Measurements from ENCODE around the gene TBL1Y.
"Not testable (repeated sequence)": the region's sequence is repeated elsewhere in the genome, so short reads cannot be mapped to it uniquely, and the experiment has no call there.

Gene TBL1Y

DNA sequence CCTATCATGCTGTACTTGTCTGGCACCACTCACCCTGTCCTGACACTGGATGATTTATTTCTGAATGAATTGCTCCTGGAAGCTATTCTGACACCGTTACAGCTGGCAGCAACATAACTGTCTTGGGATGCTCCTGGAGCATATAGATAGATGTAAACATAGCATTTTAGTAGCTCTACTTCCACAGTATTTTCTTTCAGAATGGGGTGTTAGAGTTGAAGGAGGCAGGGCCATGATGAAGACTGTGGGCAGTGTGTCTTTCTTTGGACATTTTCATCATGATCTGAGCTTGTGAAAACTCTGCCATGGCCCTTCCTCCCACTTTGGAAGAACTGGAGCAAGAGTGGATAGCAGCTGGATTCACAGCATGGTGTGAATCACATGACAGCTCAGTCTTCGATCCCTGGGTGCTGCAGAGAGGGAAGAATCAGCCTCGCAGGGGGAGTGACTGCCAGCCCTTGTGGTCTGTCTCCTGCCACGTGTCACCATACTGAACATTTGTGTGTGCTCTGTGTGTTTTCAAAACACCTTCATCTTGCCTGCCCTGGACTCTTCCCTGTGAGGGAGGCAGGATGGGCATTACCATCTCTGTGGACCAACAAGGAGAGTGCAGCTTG is 61.9 kb downstream of the TBL1Y start:
- in situ Hi-C loops (cut with HindIII; ENCODE audit: low sequenced_read_pairs) = no loop called here

DNA sequence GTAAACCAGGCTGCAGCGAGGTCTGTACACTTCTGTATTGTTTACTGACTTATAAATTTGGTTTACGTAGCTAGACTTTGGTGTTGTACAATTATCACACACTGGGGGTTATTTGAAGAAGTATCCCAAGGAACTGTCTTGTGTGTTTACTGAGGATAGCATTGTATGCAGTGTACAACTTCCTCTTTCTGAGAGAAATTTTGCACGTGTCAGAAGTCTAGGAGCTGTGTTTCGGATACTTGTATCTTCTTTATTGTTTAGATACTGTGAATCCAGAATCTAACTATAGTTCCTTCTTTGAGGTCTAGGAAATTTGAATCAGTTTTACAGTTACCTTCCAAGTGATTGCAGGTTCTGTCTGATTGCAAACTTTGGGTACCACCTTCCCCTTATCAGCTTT is 64.5 kb downstream of the TBL1Y start:
- in situ Hi-C loops (cut with HindIII; ENCODE audit: low sequenced_read_pairs) = no loop called here

DNA sequence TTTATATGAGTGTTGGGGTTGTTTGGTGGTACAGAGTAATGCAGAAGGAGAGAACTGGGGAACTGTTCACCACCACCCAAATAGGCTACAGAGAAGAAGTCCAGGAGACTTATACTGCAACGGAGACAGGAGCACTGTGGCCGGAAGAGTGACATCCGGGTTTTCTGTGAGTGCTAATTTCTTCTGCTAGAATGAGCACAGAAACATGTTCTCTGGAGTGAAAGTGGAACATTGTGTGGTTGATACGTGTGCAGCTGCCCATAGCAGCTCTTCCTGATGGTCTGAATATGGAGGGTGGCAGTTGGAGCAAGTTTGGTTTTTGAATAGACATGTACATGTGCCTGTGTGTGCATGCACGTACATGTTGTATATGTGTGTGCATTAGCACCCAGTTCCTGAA is 67.3 kb downstream of the TBL1Y start:
- in situ Hi-C loops (cut with HindIII; ENCODE audit: low sequenced_read_pairs) = no loop called here

DNA sequence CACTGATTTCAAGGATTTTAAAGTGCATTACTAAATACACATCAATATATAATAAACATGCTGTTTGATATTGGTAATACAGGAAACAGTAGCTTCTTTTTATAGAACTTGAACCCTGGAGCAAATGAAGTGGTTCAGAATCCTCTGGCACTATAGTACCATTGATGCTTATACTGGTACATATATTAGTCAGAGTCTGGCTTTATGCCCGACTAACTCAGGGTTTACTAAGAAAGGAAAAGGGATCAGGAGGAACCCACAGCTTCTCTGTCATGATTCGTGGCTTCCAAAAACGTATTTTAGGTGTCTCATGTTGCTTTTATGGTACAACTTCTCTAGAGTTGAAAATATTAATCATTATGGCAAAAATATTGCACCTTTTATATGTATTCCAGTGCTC is 72.7 kb downstream of the TBL1Y start:
- in situ Hi-C loops (cut with HindIII; ENCODE audit: low sequenced_read_pairs) = no loop called here

DNA sequence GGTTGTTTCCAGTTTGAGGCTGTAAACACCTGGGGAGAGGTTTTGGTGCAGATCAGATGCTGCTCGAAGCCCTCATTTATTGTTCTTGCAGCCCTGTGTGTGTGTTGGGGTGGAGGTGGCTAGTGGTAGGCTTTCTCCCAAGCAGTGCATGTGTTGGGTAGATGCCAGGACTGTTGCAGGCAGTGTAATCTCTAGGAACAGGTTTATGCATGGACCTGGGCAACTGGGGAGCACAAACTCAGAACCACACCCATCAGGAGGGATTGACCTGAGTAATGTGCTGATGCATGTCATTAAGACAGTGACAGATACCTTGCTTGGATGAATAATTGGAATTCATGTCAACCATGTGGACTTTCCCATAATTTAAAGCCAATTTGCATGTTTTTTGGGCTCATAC is 77.3 kb downstream of the TBL1Y start:
- in situ Hi-C loops (cut with HindIII; ENCODE audit: low sequenced_read_pairs) = no loop called here

DNA sequence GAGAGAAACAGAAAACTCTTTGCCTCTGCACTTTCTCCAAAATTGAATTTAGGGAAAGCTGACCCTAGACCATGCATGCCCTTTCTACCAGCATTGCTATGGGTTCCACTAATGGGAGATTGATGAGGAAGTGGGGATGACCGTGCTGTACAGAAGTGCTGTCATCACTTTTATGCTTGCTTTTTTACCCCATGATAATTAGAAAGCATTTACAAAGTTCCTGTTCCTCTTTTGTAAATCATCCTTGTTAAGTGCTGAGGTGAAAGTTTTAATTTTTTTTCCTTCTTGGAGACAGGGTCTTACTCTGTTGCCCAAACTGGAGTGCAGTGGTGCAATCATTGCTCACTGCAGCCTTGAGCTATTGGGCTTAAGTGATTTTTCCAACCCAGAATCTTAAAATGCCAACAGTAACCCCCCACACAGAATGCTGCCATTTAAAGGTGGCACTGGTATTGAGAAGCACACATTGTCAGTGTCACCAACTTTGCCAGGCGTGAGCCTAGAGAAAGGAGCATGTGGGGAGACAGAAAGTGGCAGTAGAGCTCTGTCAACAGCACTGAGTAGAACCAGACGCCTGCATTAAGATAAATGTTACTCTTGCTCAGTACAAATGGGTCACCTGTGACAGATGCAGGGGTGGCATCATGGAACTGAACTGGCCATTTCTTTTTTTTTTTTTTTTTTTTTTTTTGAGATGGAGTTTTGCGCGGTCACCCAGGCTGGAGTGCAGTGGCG is 79.6 kb downstream of the TBL1Y start:
- in situ Hi-C loops (cut with HindIII; ENCODE audit: low sequenced_read_pairs) = no loop called here

DNA sequence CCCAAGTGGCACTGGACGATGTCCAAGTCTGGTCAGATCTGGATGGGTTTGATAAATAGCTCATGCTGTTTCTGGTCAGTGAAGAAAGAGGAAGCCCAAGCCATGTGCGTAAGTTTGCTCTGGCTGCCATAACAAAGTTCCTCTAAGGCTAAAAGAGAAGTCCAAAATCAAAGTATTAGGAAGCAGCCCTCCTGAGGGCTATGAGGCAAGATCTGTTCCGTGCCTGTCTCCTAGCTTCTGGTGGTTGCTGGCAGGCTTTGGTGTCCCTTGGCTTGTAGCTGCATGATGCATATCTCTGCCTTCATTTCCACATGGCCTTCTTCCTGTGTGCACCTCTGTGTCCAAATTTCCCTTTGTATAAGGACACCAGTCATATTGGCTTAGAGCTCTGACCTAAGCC is 81.5 kb downstream of the TBL1Y start:
- in situ Hi-C loops (cut with HindIII; ENCODE audit: low sequenced_read_pairs) = no loop called here

DNA sequence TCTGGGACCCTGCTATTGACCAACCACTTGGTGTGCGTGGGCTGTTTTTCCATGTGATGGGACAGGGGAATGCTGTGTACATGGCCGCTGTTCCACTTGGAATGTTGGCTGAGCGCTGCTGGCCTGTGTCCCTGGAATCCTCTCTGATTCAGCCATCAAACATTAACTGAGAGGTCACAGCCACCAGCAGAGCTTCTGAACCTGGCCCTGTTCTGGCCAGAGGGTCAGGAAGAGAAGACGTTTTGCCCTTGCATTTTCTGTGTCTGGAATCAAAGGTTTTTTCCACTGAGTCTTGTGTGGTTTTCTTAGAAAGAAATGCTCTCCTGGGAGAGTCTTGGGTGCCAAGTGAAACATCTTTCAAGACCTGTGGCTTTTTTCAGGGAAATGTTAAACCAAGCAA is 85.5 kb downstream of the TBL1Y start:
- in situ Hi-C loops (cut with HindIII; ENCODE audit: low sequenced_read_pairs) = no loop called here

DNA sequence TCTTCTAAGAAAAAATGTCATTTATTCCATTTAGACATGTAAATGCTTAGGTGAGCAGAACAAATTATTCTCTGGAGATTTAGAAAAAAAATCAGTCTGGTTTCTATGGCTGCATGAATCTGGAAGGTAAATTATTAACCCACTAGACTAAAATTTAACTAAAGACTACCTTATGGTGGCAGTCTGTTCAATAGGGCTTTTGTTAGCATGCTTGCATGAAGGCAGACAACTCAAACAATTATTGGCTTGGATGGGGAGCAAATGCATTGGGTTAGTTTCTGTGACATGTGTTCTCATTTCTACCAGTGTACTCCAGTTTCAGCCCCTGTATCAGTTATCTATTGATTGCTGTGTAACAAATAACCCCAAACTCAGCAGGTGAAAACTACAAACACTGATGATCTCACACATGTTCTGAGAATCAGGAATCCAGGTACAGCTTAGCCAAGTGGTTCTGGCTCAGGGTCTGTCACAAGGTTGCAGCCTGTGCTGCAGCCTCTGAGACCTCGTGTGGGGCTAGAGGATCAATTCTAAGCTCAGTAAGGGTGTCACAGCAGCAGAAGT is 87.1 kb downstream of the TBL1Y start:
- in situ Hi-C loops (cut with HindIII; ENCODE audit: low sequenced_read_pairs) = no loop called here

DNA sequence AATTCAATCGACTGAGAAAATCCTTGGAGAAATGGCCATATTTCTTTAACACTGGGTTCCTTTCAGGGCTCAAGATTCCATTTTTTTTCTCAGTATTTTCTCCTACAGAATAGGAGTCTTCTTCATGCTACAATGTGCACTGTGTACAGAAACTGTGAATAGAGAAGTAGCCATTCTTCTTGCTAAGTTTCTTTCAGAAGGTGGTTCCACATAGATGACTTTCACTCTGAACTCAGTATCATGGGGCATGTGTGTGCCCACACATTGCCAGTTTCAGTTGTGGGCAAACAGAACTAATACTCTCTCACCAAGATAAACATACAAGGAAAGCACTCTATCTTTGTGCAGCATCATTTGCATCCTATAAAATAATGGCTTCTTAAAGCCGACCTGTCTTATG is 89.4 kb downstream of the TBL1Y start:
- in situ Hi-C loops (cut with HindIII; ENCODE audit: low sequenced_read_pairs) = no loop called here

DNA sequence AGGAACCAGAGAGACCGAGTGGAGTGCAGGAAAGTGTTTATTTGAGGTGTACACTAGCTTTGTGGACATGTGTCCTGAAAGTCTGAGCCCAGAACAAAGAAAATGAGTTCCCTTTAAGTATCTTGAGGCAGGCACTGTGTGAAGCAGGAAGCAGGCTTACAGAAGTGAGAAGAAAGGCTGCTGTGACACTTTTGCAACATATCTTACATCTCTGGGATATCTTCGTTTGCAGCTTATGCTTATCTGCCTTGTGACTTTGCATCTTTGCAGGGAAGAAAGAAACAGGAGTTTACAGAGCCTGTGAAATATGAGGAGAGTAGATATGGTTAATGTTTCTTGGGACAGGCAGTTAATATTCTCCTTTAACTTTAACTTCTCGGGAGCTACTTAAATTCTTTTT is 92.1 kb downstream of the TBL1Y start:
- in situ Hi-C loops (cut with HindIII; ENCODE audit: low sequenced_read_pairs) = no loop called here

DNA sequence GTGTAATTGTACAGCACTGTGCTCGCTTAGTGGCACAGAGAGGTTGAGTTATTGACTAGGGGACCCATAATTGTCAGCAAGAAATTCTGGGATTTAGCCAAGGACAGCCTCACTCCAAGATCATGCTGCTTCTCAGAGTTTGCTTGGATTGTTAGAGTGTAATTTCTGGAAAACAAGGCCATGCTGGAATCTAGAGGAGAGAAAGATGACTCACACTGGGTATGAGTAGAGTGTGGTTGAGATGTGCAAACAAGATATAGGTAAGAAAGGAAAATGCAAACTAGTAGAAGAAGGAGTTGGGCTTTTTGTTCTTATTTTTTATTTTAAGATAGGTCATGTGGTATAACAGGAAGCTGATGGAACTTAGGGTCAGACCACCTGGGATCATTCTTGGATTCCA is 97.4 kb downstream of the TBL1Y start:
- in situ Hi-C loops (cut with HindIII; ENCODE audit: low sequenced_read_pairs) = no loop called here

DNA sequence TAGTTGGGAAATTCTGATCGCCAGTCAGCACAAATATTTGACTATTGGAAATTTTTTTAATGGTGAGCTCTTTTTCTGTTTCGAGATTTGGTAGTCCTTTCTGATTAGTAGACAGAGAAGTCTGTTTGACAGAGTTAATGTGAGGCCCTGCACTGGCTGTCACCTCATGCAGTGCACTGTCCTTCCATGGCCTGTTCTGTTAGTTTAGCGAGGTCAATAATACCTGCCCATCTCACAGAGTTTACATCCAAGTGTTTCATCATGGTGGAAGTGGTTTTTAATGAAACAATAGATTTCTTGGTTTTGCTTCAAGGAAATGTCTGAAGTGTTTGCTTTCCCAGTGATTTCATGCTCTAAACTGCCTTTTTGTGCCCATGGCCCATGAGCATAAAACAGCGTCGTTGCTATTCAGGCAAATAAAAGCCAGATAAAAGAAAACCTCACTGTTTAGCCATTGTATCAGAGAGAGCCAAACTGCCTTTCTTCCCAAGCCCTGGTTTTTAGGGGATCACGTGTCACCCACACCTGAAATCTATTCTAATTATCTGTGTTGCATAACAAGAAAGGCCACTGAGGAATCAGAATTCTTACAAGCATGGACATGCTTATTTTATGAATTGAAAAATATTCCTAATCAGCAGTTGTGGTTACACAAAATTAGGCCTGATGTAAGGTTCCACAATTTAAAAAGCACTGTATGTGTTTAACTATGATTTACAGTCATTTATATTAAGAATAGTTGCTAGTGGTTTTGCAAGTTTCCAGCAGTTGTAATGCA is 98.3 kb downstream of the TBL1Y start:
- in situ Hi-C loops (cut with HindIII; ENCODE audit: low sequenced_read_pairs) = no loop called here

DNA sequence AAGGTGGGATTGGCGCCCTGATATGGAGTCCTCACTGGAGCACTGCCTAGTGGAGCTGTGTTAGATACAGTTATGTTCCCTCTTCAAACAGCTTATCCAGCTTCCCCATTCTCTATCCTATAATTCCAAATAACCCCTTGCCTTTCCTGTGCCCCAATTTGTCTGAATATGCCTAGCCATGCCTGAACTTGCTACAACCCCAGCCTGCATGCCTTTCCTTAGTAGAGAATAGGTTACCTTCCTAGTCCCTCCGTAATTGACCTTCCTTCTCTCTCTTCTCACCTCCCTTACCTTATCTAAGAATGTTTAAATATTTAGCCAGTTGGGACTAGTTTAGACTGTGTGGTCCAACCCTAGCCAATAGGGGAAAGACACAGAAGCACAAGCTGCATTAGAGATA is 102.6 kb downstream of the TBL1Y start:
- in situ Hi-C loops (cut with HindIII; ENCODE audit: low sequenced_read_pairs) = no loop called here

DNA sequence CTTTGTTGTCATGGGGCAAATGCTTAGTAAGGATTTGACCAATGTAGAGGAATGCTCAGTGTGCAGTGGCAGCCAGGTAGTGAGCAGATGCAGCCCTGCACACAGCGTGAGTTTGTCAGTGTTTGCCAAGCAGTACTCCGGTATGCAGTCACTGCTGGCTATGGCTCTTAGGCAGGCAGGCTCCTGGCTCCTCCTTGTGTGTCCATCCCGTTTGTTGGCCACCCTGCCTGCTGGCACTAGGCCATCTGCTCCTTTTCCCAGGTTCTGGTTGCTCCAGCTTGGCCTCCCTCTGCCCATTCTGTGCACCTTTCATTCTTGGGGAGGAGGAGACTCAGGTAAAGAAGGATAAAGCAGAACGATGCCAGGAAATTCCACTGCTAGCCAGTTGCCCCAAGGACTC is 106.0 kb downstream of the TBL1Y start:
- in situ Hi-C loops (cut with HindIII; ENCODE audit: low sequenced_read_pairs) = no loop called here

DNA sequence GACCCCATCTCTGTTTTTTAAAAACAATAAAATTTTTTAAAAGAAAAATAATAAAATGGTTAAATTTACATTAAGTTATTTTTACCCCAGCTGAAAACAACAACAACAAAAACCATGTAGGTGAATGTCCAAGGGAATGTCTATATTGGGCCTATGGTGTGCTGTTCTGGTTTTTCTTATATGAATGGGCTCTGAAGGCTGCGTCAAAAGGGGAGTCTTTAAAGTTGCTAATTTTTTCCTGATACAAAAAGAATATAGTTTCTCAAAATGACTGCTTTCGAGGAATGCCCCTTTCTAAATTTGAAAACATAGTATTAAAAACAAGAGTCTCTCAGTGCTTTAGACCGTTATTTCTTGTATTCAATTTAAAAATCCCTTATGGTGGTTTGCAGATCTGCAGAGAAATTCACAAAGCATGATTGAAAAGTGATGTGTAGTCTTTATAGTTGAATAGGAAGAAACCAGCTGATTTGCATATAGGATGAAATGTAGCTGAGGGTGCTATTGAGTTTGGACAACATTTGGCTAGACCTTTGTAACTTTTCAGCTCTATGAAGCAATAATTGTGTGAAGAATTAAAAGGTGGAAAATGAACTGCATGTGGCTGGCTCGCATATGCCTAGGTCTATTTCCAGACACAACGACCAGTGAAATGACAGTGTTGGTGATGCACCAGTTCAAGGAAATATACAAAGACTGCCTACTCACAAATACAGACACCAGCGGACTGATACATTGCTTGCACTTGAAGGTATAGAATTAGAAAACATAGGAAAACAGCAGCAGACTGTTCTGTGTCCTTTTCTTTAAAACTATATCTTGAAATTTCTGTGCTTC is 107.0 kb downstream of the TBL1Y start:
- in situ Hi-C loops (cut with HindIII; ENCODE audit: low sequenced_read_pairs) = no loop called here

DNA sequence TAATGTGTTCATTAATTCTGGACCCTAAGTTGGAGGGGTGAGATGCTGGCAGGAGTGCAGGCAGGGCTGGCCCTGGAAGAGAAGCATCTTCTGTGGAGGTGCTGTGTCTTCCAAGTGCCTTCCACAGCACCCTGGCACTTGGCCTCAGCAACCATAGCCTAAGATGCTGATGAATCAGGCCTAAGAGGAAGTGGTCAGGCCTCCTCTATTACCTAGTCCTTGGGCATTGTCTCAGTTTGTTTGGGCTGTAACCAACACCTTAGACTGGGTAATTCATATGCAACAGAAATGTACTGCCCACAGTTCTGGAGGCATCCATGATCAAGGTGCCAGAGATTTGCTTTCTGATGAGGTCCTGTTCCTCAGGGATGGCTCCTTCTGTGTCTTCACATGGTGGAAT is 128.5 kb downstream of the TBL1Y start:
- in situ Hi-C loops (cut with HindIII; ENCODE audit: low sequenced_read_pairs) = no loop called here

DNA sequence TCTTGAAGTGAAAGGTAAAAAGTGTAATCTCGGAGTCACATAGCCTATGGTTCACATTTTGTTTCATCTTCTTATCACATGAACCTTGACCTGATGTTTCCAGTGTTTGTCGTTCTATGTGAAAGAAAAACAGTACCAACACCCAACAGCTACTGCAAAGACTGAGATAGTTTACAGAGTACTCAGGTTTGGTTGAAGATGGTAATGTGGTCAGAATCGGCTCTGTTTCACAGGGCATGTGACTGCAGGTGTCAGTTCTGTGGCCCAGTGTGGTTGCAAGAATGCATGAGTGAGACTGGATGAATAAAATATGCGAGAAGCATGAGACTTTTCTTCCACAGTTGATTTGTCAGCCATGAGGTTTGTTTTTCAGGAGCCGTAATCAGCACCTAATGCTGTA is 130.2 kb downstream of the TBL1Y start:
- in situ Hi-C loops (cut with HindIII; ENCODE audit: low sequenced_read_pairs) = no loop called here

DNA sequence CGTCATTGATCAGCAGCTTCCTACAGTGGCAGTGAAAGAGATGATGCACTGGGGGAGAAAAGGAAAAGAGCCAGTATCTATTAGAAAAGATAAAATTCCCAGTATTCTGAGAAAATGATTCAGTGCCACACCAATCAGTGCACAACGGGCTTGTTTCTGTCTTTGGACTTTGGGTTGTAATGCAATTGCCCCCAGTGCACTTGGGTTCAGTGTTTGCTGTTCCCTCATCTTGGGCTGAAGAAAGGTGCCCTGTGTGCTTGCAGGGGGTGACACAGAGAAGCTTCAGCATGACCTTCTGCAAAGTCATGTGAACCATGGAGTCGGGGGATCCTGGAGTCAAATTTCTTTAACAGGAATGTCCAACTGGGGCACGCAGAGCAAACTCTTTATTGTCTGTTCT is 131.5 kb downstream of the TBL1Y start:
- in situ Hi-C loops (cut with HindIII; ENCODE audit: low sequenced_read_pairs) = no loop called here

DNA sequence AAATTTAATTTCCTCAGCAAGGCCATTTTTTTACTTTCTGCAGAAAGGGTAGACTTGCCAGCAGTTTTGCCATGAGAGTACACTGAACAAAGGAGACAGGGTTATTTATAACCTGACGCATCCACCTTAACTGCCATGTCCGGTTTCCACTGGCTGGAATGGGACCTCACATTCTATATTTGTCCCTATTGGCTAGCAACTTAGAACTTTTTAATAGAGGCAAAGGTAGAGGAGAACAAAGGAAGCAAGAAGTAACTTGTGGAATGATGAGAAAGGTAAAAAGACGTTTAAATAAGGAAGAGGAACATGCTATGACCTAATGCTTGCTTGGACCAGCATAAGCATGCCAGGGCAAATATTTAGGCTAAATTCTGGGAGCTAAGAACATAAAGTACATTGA is 142.0 kb downstream of the TBL1Y start:
- in situ Hi-C loops (cut with HindIII; ENCODE audit: low sequenced_read_pairs) = not testable (repeated sequence)

DNA sequence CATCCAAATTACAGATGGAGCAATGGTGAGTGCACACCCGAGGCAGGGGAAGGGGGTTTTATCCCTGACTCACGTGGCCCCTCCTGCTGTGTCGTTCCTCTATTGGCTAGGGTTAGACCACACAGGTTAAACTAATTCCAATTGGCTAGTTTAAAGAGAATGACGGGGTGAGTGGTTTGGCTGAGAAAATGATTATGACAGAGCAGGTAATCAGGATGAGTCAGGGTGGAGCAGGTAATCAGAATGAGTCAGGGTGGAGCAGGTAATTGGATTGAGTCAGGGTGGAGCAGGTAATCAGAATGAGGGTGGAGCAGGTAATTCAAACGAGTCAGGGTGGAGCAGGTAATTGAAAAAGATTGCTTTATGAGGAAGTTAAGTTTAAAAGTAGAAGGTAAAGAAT is 146.4 kb downstream of the TBL1Y start:
- in situ Hi-C loops (cut with HindIII; ENCODE audit: low sequenced_read_pairs) = no loop called here

Data from endothelial cell of hepatic sinusoid (primary cell).